ENCODE data around the gene CAP2.

The CAP2 gene

GRCh38 chr6:17501442-17501841, 108.0 kb downstream of the CAP2 start:
- Histone ChIP-seq H3K4me1 (ENCODE audit: low read depth, poor library complexity, severe bottlenecking) (no peaks in the 10 kb centered on the region), H2AFZ (ENCODE audit: low read depth) (no peak overlapping the region), H3K9ac (no peak overlapping the region), H3K79me2 (ENCODE audit: insufficient read depth, low read depth) (no peaks in the 10 kb centered on the region), H3K4me2 (no peak overlapping the region), H3K36me3 (ENCODE audit: insufficient read depth) (no peaks in the 10 kb centered on the region), H4K20me1 (ENCODE audit: insufficient read depth) (no peaks in the 10 kb centered on the region), H3K27ac (no peak overlapping the region), H3K4me3 (IDR thresholded peaks at IDR 0.05; ENCODE audit: insufficient read depth, low read depth, low read length) (no peak overlapping the region), H3K27me3 (ENCODE audit: insufficient read depth, low read depth) (no peaks in the 10 kb centered on the region)
- TF ChIP-seq, protein P1, sequence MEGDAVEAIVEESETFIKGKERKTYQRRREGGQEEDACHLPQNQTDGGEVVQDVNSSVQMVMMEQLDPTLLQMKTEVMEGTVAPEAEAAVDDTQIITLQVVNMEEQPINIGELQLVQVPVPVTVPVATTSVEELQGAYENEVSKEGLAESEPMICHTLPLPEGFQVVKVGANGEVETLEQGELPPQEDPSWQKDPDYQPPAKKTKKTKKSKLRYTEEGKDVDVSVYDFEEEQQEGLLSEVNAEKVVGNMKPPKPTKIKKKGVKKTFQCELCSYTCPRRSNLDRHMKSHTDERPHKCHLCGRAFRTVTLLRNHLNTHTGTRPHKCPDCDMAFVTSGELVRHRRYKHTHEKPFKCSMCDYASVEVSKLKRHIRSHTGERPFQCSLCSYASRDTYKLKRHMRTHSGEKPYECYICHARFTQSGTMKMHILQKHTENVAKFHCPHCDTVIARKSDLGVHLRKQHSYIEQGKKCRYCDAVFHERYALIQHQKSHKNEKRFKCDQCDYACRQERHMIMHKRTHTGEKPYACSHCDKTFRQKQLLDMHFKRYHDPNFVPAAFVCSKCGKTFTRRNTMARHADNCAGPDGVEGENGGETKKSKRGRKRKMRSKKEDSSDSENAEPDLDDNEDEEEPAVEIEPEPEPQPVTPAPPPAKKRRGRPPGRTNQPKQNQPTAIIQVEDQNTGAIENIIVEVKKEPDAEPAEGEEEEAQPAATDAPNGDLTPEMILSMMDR (conservative IDR thresholded peaks at IDR 0.05; ENCODE audit: low read depth, low read length): no peak

GRCh38 chr6:17501982-17502704, 108.7 kb downstream of the CAP2 start:
- no peak overlapping the region for H3K27ac ChIP-seq
- H3K36me3 ChIP-seq (ENCODE audit: insufficient read depth): no peaks in the 10 kb centered on the region
- H3K4me2 ChIP-seq: no peak overlapping the region
- no peaks in the 10 kb centered on the region for H3K4me1 ChIP-seq (ENCODE audit: low read depth, poor library complexity, severe bottlenecking)
- TF ChIP-seq, protein P1 (conservative IDR thresholded peaks at IDR 0.05; ENCODE audit: low read depth, low read length): no peak
- no peak overlapping the region for H3K4me3 ChIP-seq (IDR thresholded peaks at IDR 0.05; ENCODE audit: insufficient read depth, low read depth, low read length)
- H2AFZ ChIP-seq (ENCODE audit: low read depth): no peak overlapping the region
- H4K20me1 ChIP-seq (ENCODE audit: insufficient read depth): no peaks in the 10 kb centered on the region
- no peaks in the 10 kb centered on the region for H3K79me2 ChIP-seq (ENCODE audit: insufficient read depth, low read depth)
- H3K9ac ChIP-seq: no peak overlapping the region
- no peaks in the 10 kb centered on the region for H3K27me3 ChIP-seq (ENCODE audit: insufficient read depth, low read depth)

DNA sequence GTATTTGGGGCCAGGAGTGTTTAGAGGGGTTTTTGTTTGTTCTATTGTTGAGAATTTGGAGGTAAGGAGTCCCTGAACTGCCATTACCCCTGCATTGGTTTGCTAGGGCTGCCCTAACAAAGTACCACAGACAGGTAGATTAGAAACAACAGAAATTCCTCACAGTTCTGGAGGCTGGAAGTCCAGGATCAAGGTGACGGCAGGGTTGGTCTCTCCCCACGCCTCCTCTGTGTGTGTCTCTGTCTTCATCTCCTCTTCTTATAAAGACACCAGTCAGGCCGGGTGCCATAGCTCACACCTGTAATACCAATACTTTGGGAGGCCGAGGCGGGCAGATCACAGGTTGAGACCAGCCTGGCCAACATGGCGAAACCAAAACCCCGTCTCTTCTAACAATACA, 109.7 kb downstream of the CAP2 start:
- Histone ChIP-seq H3K36me3 (ENCODE audit: insufficient read depth) (no peaks in the 10 kb centered on the region), H3K27ac (no peak overlapping the region), H3K4me2 (no peak overlapping the region), H3K4me1 (ENCODE audit: low read depth, poor library complexity, severe bottlenecking) (no peaks in the 10 kb centered on the region), H4K20me1 (ENCODE audit: insufficient read depth) (no peaks in the 10 kb centered on the region), H2AFZ (ENCODE audit: low read depth) (no peak overlapping the region), H3K9ac (no peak overlapping the region), H3K4me3 (IDR thresholded peaks at IDR 0.05; ENCODE audit: insufficient read depth, low read depth, low read length) (no peak overlapping the region), H3K27me3 (ENCODE audit: insufficient read depth, low read depth) (no peaks in the 10 kb centered on the region), H3K79me2 (ENCODE audit: insufficient read depth, low read depth) (no peaks in the 10 kb centered on the region)
- TF ChIP-seq, protein P1 (conservative IDR thresholded peaks at IDR 0.05; ENCODE audit: low read depth, low read length): no peak

DNA sequence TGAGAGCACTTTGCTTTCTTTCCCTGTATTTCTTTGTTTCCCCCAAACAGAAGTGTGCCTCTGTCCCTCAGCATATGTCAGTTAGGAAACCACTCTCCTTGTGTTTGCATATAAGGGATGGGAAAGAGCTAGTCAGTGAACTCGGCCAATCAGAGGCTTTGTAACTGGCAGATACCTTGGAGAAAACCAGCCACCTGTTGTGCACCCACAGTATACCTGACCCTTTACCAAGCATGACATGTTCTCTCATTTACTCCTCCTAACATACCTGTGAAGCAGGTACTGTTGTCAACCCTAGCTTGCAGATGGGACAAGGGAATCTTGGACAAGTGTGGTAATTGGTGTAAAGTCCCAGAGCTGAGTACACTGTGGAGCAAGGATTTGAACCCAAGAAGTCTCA, 110.6 kb downstream of the CAP2 start:
- Histone ChIP-seq H3K79me2 (ENCODE audit: insufficient read depth, low read depth) (no peaks in the 10 kb centered on the region), H3K36me3 (ENCODE audit: insufficient read depth) (no peaks in the 10 kb centered on the region), H3K9ac (no peak overlapping the region), H3K4me1 (ENCODE audit: low read depth, poor library complexity, severe bottlenecking) (no peaks in the 10 kb centered on the region), H3K27ac (no peak overlapping the region), H3K4me2 (no peak overlapping the region), H4K20me1 (ENCODE audit: insufficient read depth) (no peaks in the 10 kb centered on the region), H3K4me3 (IDR thresholded peaks at IDR 0.05; ENCODE audit: insufficient read depth, low read depth, low read length) (no peak overlapping the region), H3K27me3 (ENCODE audit: insufficient read depth, low read depth) (no peaks in the 10 kb centered on the region), H2AFZ (ENCODE audit: low read depth) (no peak overlapping the region)
- TF ChIP-seq, protein P1 (conservative IDR thresholded peaks at IDR 0.05; ENCODE audit: low read depth, low read length): no peak
